Measurements from ENCODE around the gene PIP4P1.
A peak's percentile ranks its signal among the peaks of the same experiment; 100 is the strongest.
"Not testable (repeated sequence)": the region's sequence is repeated elsewhere in the genome, so short reads cannot be mapped to it uniquely, and the experiment has no call there.

The PIP4P1 gene

DNA sequence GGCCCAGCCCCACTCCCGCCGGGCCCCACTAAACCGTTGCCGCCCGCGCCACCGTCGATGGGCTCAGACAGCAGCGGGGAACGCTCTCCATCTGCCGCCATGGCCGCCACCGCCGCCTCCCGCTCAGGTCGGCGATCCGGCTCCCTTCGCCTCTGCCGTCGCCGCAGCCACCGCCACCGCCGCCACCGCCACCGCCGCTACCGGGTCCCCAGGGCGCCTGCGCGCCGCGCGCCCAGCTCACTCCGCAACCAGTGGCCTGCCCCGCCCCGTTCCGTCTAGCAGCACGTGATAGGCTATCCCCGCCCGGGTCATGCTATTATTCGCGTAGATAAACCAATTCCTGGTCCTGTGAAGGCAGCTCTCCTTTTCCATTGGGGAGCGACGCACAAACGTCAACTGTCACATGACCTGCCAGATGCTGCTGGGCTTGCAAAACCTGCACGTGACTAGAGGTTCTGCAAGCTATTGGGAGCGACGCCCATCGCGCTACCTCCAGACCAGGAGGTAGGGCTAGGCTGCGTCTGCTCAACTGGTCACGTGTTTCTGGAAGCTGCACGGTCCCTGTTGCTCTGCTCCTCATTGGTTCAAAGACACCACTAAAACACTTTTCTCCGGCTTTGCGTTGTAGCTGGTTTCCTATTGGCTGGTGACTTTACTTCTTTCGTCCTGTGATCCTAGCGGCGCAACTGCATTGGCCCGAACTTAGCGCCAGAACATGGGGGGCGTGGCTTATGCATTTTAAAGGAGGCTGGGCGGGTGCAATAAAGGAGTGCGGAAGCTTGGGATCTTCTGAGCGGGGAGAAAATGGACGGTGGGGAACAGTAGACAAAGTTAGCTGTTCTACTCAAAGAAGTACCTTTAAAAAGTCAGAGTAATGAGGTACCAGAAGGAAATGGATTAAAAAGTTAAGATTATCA is at the start of gene PIP4P1:
PIP4P1 (minus strand) TSS at position 210 of the 917 bp plus-strand sequence; CDS start at position 101, 109 bp downstream.
- CTCF ChIA-PET, result interaction anchor here (0.7 to 0.9 kb wide), 2 partner anchors 45 to 147 kb away, joined by 3 read pairs; no protein-coding TSS in a partner anchor

DNA sequence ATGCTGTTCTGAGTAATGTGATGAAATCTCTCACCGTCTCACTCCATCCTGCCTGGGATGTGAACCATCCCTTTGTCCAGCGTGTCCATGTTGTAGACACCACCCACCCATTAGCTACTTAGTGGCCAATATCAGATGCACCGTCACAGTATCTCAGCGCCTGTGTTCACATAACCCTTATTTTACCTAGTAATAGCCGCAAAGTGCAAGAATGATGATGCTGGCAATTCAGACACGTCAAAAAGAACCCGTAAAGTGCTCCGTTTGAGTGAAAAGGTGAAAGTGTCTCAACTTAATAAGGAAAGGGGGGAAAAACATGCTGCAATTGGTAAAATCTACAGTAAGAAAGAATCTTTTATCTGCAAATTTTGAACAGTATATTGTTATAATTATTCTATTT is 47.1 kb upstream of the PIP4P1 start:
- POLR2A ChIA-PET (ENCODE audit: low non-redundant PET), result no interaction called here
- H3K27ac ChIP-seq, result no peak overlapping the region
- CTCF ChIA-PET, result no interaction called here
- no peak for DNase-seq (ENCODE audit: low spot score)
- TF ChIP-seq, protein P1, sequence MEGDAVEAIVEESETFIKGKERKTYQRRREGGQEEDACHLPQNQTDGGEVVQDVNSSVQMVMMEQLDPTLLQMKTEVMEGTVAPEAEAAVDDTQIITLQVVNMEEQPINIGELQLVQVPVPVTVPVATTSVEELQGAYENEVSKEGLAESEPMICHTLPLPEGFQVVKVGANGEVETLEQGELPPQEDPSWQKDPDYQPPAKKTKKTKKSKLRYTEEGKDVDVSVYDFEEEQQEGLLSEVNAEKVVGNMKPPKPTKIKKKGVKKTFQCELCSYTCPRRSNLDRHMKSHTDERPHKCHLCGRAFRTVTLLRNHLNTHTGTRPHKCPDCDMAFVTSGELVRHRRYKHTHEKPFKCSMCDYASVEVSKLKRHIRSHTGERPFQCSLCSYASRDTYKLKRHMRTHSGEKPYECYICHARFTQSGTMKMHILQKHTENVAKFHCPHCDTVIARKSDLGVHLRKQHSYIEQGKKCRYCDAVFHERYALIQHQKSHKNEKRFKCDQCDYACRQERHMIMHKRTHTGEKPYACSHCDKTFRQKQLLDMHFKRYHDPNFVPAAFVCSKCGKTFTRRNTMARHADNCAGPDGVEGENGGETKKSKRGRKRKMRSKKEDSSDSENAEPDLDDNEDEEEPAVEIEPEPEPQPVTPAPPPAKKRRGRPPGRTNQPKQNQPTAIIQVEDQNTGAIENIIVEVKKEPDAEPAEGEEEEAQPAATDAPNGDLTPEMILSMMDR (conservative IDR thresholded peaks at IDR 0.05; ENCODE audit: low read depth), result no peak

More for the DNA sequence above, at the start of gene PIP4P1:
- POLR2A ChIA-PET (ENCODE audit: low non-redundant PET), result interaction anchor here (0.6 to 1.7 kb wide), 5 partner anchors 8 to 921 kb away, joined by 3 to 8 read pairs (median 6); partner anchors contain the start of genes PARP2, PNP and TEP1
- TF ChIP-seq, protein P1 (conservative IDR thresholded peaks at IDR 0.05; ENCODE audit: low read depth), result no peak
- DNase-seq (ENCODE audit: low spot score), result peak; percentile 94
- peak within 1 kb of the TSS; percentile 90 for H3K27ac ChIP-seq

- DNase-seq (ENCODE audit: low spot score); POLR2A ChIA-PET (ENCODE audit: low non-redundant PET); CTCF ChIA-PET; H3K27ac ChIP-seq: not testable (repeated sequence)
These were observed 46.3 kb upstream of the PIP4P1 start for GRCh38 chr14:20507537-20507936.

DNA sequence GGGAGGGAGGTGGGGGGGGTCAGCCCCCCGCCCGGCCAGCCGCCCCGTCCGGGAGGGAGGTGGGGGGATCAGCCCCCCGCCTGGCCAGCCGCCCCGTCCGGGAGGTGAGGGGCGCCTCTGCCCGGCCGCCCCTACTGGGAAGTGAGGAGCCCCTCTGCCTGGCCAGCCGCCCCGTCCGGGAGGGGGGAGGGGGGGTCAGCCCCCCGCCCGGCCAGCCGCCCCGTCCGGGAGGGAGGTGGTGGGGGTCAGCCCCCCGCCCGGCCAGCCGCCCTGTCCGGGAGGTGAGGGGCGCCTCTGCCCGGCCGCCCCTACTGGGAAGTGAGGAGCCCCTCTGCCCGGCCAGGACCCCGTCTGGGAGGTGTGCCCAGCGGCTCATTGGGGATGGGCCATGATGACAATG is 45.5 kb upstream of the PIP4P1 start:
- CTCF ChIA-PET; POLR2A ChIA-PET (ENCODE audit: low non-redundant PET): not testable (repeated sequence)

DNA sequence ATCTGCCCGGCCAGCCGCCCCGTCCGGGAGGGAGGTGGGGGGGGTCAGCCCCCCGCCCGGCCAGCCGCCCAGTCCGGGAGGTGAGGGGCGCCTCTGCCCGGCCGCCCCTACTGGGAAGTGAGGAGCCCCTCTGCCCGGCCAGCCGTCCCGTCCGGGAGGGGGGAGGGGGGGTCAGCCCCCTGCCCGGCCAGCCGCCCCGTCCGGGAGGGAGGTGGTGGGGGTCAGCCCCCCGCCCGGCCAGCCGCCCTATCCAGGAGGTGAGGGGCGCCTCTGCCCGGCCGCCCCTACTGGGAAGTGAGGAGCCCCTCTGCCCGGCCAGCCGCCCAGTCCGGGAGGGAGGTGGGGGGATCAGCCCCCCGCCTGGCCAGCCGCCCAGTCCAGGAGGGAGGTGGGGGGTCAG is 45.0 kb upstream of the PIP4P1 start:
- POLR2A ChIA-PET (ENCODE audit: low non-redundant PET); H3K27ac ChIP-seq; DNase-seq (ENCODE audit: low spot score); CTCF ChIA-PET: not testable (repeated sequence)

More for the DNA sequence above, 45.5 kb upstream of the PIP4P1 start:
- DNase-seq (ENCODE audit: low spot score); H3K27ac ChIP-seq: not testable (repeated sequence)

GRCh38 chr14:20503898-20504297 is 42.7 kb upstream of the PIP4P1 start:
- DNase-seq (ENCODE audit: low spot score), result no peak
- POLR2A ChIA-PET (ENCODE audit: low non-redundant PET), result no interaction called here
- TF ChIP-seq, protein P1 (conservative IDR thresholded peaks at IDR 0.05; ENCODE audit: low read depth), result no peak
- CTCF ChIA-PET, result no interaction called here
- H3K27ac ChIP-seq, result no peak overlapping the region

DNA sequence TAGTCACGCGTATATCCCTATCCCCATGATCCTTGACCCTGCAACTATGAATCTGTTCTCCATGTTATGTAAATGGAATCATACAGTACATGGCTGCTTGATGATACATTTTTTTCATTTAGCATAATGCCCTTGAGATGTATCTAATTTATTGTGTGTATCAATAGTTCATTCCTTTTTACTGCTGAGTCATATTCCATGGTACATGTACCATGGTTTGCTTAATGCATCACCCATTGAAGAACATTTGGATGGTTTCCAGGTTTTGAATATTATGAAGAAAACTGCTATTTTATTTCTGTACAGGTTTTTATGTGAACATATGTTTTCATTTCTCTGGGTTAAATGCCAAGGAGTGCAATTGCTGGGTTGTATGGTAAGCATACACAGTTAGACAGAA is 40.1 kb upstream of the PIP4P1 start:
- DNase-seq (ENCODE audit: low spot score), result peak; percentile 24
- POLR2A ChIA-PET (ENCODE audit: low non-redundant PET), result no interaction called here

GRCh38 chr14:20499881-20500280 is 38.6 kb upstream of the PIP4P1 start:
- ChIA-PET POLR2A (ENCODE audit: low non-redundant PET) (no interaction called here), CTCF (no interaction called here)
- no peak for DNase-seq (ENCODE audit: low spot score)
- TF ChIP-seq, protein P1 (conservative IDR thresholded peaks at IDR 0.05; ENCODE audit: low read depth), result no peak
- H3K27ac ChIP-seq, result no peak overlapping the region

More for the DNA sequence above, 40.1 kb upstream of the PIP4P1 start:
- TF ChIP-seq, protein P1 (conservative IDR thresholded peaks at IDR 0.05; ENCODE audit: low read depth), result no peak
- CTCF ChIA-PET, result no interaction called here
- no peak overlapping the region for H3K27ac ChIP-seq

Measured in RWPE1 (cell line).